B cell (primary cell): ENCODE data around the gene GRK5. TPM values are rescaled to one million over a fixed set of nuclear protein-coding genes. Genes with fewer than 3 reads are reported as not detected.

Source experiments
- ATAC-seq: fragments of 200-7000 bp; cut with Tn5 transposase; one replicate; pipeline ENCODE4 v1.10.0; 2021; ENCODE audit warnings: low read depth, mild to moderate bottlenecking, moderate number of reproducible peaks, moderate library complexity
- CTCF ChIA-PET: fragments of 350-600 bp; sonication (Branson Sonifier 250); formaldehyde crosslinking; loops from one replicate; lab custom pipeline; 2021; ENCODE audit warnings: antibody characterized with exemption, inconsistent platforms; lab: Charles Lee
- POLR2A ChIA-PET: fragments of 350-600 bp; sonication (Branson Sonifier 250); formaldehyde crosslinking; loops from one replicate; lab custom pipeline; 2021; ENCODE audit warnings: antibody characterized with exemption; lab: Charles Lee
- DNase-seq: peaks from one replicate; pipeline ENCODE4 v3.0.0; 2013
- H2AFZ ChIP-seq: 2 replicates; pipeline ENCODE4 v1.6.1; 2012; ENCODE audit warnings: mild to moderate bottlenecking, low read depth, low read length; ENCODE audit not compliant: insufficient read depth, poor library complexity, severe bottlenecking
- H3K27ac ChIP-seq, 2 donors: 1 replicate in 1 of 2; 2 replicates in 1 of 2; pipeline ENCODE4 v1.5.1; 2012 to 2013; ENCODE audit warnings: low read length in 2 of 2, mild to moderate bottlenecking in 2 of 2, moderate library complexity in 1 of 2
- H3K27me3 ChIP-seq, 4 experiments: fragments of 200-600 bp in 1 of 4; sonication (generic) in 1 of 4; replicated peaks in 1 of 4; 1 replicate in 2 of 4; 2 replicates in 2 of 4; pipeline versions ENCODE4 v1.6.1 to v1.7.0; 2013 to 2016; ENCODE audit warnings: low read length in 3 of 4, mild to moderate bottlenecking in 2 of 4, mixed read lengths in 1 of 4, moderate library complexity in 1 of 4; ENCODE audit not compliant: insufficient read depth in 4 of 4, control insufficient read depth in 3 of 4; ENCODE audit errors: control extremely low read depth in 1 of 4
- H3K36me3 ChIP-seq, 2 experiments: replicated peaks in 1 of 2; 1 replicate in 1 of 2; 2 replicates in 1 of 2; pipeline versions ENCODE4 v1.6.1 to v1.7.1; 2013; ENCODE audit warnings: low read length in 1 of 2; ENCODE audit not compliant: insufficient read depth in 2 of 2, control insufficient read depth in 1 of 2; ENCODE audit errors: control extremely low read depth in 1 of 2, extremely low read depth in 1 of 2
- H3K4me1 ChIP-seq, 2 donors: fragments of 200-600 bp in 1 of 2; sonication (generic) in 1 of 2; 1 replicate in 1 of 2; 2 replicates in 1 of 2; pipeline versions ENCODE4 v1.5.1 to v1.6.1; 2013 to 2017; ENCODE audit warnings: low read length in 2 of 2; ENCODE audit not compliant: control insufficient read depth in 2 of 2, insufficient read depth in 2 of 2
- H3K4me2 ChIP-seq: replicated peaks from 2 replicates; pipeline ENCODE3; 2012; ENCODE audit warnings: mild to moderate bottlenecking, low read depth, low read length; ENCODE audit not compliant: poor library complexity, severe bottlenecking
- H3K4me3 ChIP-seq, 5 experiments: fragments of 200-600 bp in 1 of 5; sonication (generic) in 1 of 5; 1 replicate in 3 of 5; 2 replicates in 2 of 5; pipeline versions ENCODE4 v1.5.1 to v1.7.0; 2011 to 2016; ENCODE audit warnings: low read length in 4 of 5, mild to moderate bottlenecking in 4 of 5, low read depth in 2 of 5, control low read depth in 1 of 5, moderate library complexity in 1 of 5; ENCODE audit not compliant: insufficient read depth in 1 of 5; ENCODE audit errors: control extremely low read depth in 1 of 5, extremely low read depth in 1 of 5
- H3K79me2 ChIP-seq: fragments of 200-600 bp; sonication (generic); one replicate; pipeline ENCODE4 v1.6.0; 2016; ENCODE audit warnings: low read length; ENCODE audit not compliant: control insufficient read depth, insufficient read depth
- H3K9ac ChIP-seq: fragments of 200-600 bp; sonication (generic); 2 replicates; pipeline ENCODE4 v1.6.1; 2017; ENCODE audit warnings: mild to moderate bottlenecking, low read length, moderate library complexity
- H3K9me3 ChIP-seq, 3 donors: one replicate each; pipeline versions ENCODE4 v1.6.1 to v1.7.1; 2013; ENCODE audit warnings: low read length in 2 of 3; ENCODE audit not compliant: control insufficient read depth in 2 of 3, insufficient read depth in 1 of 3; ENCODE audit errors: control extremely low read depth in 1 of 3
- H4K20me1 ChIP-seq: 2 replicates; pipeline ENCODE4 v1.6.0; 2012; ENCODE audit warnings: mild to moderate bottlenecking, low read length; ENCODE audit not compliant: insufficient read depth, control insufficient read depth, poor library complexity, severe bottlenecking
- H3K27ac Mint-ChIP-seq: one replicate; pipeline ENCODE4 v1.8.0; 2021; ENCODE audit warnings: mixed read lengths
- H3K27me3 Mint-ChIP-seq: one replicate; pipeline ENCODE4 v1.8.0; 2021; ENCODE audit warnings: mixed read lengths
- H3K4me1 Mint-ChIP-seq: one replicate; pipeline ENCODE4 v1.8.0; 2021; ENCODE audit warnings: mixed read lengths
- H3K4me3 Mint-ChIP-seq: one replicate; pipeline ENCODE4 v1.8.0; 2021; ENCODE audit warnings: mixed read lengths
- H3K9me3 Mint-ChIP-seq: one replicate; pipeline ENCODE4 v1.8.0; 2022; ENCODE audit warnings: mixed read lengths; ENCODE audit not compliant: insufficient read depth
- CTCF ChIP-seq: fragments of 200-600 bp; IDR thresholded peaks from one replicate; pipeline ENCODE4 v1.8.0; 2022; ENCODE audit warnings: antibody characterized with exemption, mild to moderate bottlenecking
- EZH2 ChIP-seq: IDR thresholded peaks from 2 replicates; pipeline ENCODE4 v1.6.1; 2012; ENCODE audit warnings: borderline replicate concordance, low read depth, mild to moderate bottlenecking, moderate library complexity, low read length; ENCODE audit not compliant: insufficient read depth, poor library complexity, severe bottlenecking
- WGBS: methylation state at CpG from one replicate; pipeline ENCODE4 v1.1.5; 2013; ENCODE audit warnings: missing lambda C conversion rate; ENCODE audit not compliant: insufficient coverage; 5-methylcytosine and 5-hydroxymethylcytosine counted together
- intact Hi-C: fragments of 100-400 bp; cut with micrococcal nuclease; formaldehyde crosslinking; loops from one replicate; pipeline ENCODE4 v1.10.0; 2022
- polyA plus RNA-seq: library from polyadenylated mRNA; depleted of rRNA; stranded (reverse); fragments of >200 nt; gene quantifications from 2 replicates; pipeline ENCODE4 v1.2.3, GENCODE V29; 2012
- total RNA-seq, 2 donors: library from RNA; stranded (reverse); fragments of 120-200 nt in 1 of 2; gene quantifications; 1 replicate in 1 of 2; 2 replicates in 1 of 2; pipeline versions ENCODE4 v1.2.3 to v1.2.4, GENCODE V29; 2013 to 2022

Gene GRK5
- total and polyA plus RNA-seq, 2 donors (not counting 1 experiment from before 2014, with no cell fraction given): 21.9 to 54.8 TPM

GRCh38 chr10:119183664-119184412 lies 23.5 kb upstream of the GRK5 start:
- Histone ChIP-seq H3K9me3 (no peaks in the 10 kb centered on the region), H4K20me1 (no peaks in the 10 kb centered on the region), H3K79me2 (peaks cover 12% of the 10 kb centered on the region), H3K36me3 (no peaks in the 10 kb centered on the region), H3K27me3 (no peaks in the 10 kb centered on the region), H3K4me1 (peaks cover 4 to 6% of the 10 kb centered on the region in 2 donors), H3K4me2 (no peak overlapping the region), H3K4me3 (no peak overlapping the region), H3K9ac (no peak overlapping the region), H3K27ac (no peak overlapping the region), H2AFZ (no peak overlapping the region)
- H3K27me3 Mint-ChIP-seq: no peaks in the 10 kb centered on the region
- H3K9me3 Mint-ChIP-seq: no peaks in the 10 kb centered on the region
- H3K4me3 Mint-ChIP-seq: no peak overlapping the region
- no peak overlapping the region for H3K27ac Mint-ChIP-seq
- CTCF ChIA-PET: interaction anchor here (0.6 kb wide), 1 partner anchor 125 kb away, joined by 3 read pairs; no protein-coding TSS in a partner anchor
- intact Hi-C loops: no loop called here
- DNase-seq: no peak
- WGBS: 100% methylated on average over 1 of the region's 9 CpGs
- TF ChIP-seq EZH2 (no peak), CTCF (no peak)
- H3K4me1 Mint-ChIP-seq: peaks cover 3% of the 10 kb centered on the region
- POLR2A ChIA-PET: no interaction called here
- ATAC-seq: no peak

- H3K4me1 Mint-ChIP-seq: peaks cover 11% of the 10 kb centered on the region
- Histone ChIP-seq H3K79me2 (no peaks in the 10 kb centered on the region), H3K9ac (no peak overlapping the region), H3K27me3 (no peaks in the 10 kb centered on the region), H3K4me1 (peaks cover 8 to 10% of the 10 kb centered on the region in 2 donors), H3K4me3 (no peak overlapping the region), H3K4me2 (peak overlapping the region; percentile 13), H3K36me3 (no peaks in the 10 kb centered on the region), H3K9me3 (no peaks in the 10 kb centered on the region), H3K27ac (no peak overlapping the region), H4K20me1 (no peaks in the 10 kb centered on the region), H2AFZ (no peak overlapping the region)
- no peak overlapping the region for H3K4me3 Mint-ChIP-seq
- TF ChIP-seq CTCF (no peak), EZH2 (no peak)
- ChIA-PET CTCF (interaction anchor here (0.7 to 3.1 kb wide), 6 partner anchors 9 to 255 kb away, joined by 3 to 14 read pairs (median 6); partner anchors contain the start of gene GRK5), POLR2A (interaction anchor here (0.6 kb wide), 2 partner anchors 9 to 536 kb away, joined by 4 read pairs; partner anchors contain the start of gene INPP5F)
- intact Hi-C loops: no loop called here
- no peaks in the 10 kb centered on the region for H3K27me3 Mint-ChIP-seq
- WGBS: 0% methylated on average over 1 of the region's 3 CpGs
- peak overlapping the region; percentile 41 for H3K27ac Mint-ChIP-seq
- DNase-seq: peak; percentile 47
- H3K9me3 Mint-ChIP-seq: no peaks in the 10 kb centered on the region
- ATAC-seq: no peak
Observed at GRCh38 chr10:119189811-119190282, 17.5 kb upstream of the GRK5 start.
